Measurements from ENCODE around the gene C3orf38.
"Not testable (repeated sequence)": the region's sequence is repeated elsewhere in the genome, so short reads cannot be mapped to it uniquely, and the experiment has no call there.

C3orf38 gene

GRCh38 chr3:88151358-88151757 lies 1.6 kb downstream of the C3orf38 start:
- DNase-seq (ENCODE audit: low read depth, low spot score), result no peak
- no peak overlapping the region for H3K27ac ChIP-seq

DNA sequence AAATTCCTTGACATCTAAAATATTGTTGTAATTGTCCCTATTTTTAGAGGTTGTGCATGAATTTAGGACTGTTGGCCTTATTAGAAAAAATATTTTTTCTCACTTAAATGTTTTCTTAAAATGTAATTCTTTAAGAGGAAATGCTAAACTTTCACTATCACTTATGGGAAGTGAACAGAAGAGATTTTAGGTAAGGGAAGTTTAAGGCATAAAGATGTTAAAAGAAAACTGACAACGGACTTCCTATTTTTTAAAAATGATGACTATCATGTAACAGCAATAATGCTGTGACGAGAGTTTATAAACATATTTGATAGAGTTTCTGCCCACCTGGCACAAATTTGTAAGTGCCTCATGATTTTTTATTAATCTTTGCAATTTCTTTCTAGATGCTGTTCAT lies 3.1 kb downstream of the C3orf38 start:
- no peak for DNase-seq (ENCODE audit: low read depth, low spot score)
- H3K27ac ChIP-seq, result no peak overlapping the region

DNA sequence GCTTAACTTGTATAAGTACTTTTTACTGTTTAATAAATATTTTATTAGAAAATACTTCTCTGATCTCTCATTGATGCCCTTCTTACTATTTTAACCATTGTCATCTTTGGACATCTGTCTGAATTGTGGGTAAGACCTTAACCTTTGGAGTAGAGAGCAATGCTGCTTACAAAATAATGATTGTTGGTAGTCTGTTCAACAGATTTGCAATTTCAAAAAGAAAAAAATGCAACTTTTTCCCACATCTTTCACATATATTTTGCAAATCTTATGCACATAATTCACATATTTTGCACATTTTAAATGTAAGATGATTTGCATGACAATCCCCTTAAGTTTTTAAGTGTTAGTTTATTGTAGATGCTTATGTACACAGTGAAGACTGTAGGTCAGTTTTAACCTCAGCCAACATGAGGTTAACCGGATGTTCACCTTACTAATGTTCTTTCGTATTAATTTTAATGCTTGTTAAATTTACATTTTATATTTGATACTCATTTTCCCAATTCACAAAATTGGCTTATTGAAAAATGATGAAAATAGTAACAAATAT lies 16.7 kb downstream of the C3orf38 start:
- no peak for DNase-seq (ENCODE audit: low read depth, low spot score)
- H3K27ac ChIP-seq, result no peak overlapping the region

DNA sequence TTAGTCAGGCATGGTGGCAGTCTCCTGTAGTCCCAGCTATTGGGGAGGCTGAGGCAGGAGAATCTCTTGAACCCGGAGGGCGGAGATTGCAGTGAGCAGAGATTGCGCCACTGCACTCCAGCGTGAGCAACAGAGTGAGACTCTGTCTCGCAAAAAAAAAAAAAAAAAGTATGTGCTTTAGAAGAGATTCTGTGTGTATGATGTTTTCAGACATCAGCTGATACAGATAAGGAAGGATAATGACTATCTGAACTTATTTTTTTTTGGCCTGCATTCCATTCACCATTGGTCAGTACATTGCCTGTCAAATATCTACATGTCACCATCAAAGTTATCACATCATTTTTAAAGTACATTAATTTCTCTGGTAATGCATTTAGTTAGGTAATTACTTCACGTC lies 17.4 kb downstream of the C3orf38 start:
- no peak for DNase-seq (ENCODE audit: low read depth, low spot score)
- H3K27ac ChIP-seq, result no peak overlapping the region

- H3K27ac ChIP-seq, result no peak overlapping the region
- no peak for DNase-seq (ENCODE audit: low read depth, low spot score)
Observed at GRCh38 chr3:88167704-88168103, 17.9 kb downstream of the C3orf38 start.

DNA sequence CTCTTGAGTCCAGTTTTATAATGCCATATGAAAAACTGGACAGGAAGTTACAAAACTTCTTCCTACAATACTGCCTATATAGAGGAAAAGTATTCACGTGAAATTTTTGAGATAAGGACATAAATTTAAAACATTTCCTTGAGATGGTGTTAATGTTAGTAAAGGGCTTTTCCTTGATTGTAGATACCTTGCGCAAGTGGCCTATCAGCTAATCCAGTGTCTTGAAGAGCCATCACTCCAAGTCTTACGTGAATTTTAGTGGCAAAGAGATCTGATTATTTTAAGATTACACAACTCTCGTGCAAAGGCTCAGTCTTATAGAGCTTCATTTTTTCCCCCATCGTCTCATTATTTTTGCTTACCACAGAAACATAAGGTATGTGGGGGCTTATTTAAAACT lies 18.4 kb downstream of the C3orf38 start:
- DNase-seq (ENCODE audit: low read depth, low spot score), result no peak
- H3K27ac ChIP-seq, result no peak overlapping the region

GRCh38 chr3:88180398-88180999 lies 30.7 kb downstream of the C3orf38 start:
- H3K27ac ChIP-seq, result no peak overlapping the region
- DNase-seq (ENCODE audit: low read depth, low spot score), result no peak

- not testable (repeated sequence) for H3K27ac ChIP-seq; DNase-seq (ENCODE audit: low read depth, low spot score)
Observed at GRCh38 chr3:88182165-88182918, 32.6 kb downstream of the C3orf38 start.

GRCh38 chr3:88188436-88188835 lies 38.7 kb downstream of the C3orf38 start:
- DNase-seq (ENCODE audit: low read depth, low spot score), result no peak

DNA sequence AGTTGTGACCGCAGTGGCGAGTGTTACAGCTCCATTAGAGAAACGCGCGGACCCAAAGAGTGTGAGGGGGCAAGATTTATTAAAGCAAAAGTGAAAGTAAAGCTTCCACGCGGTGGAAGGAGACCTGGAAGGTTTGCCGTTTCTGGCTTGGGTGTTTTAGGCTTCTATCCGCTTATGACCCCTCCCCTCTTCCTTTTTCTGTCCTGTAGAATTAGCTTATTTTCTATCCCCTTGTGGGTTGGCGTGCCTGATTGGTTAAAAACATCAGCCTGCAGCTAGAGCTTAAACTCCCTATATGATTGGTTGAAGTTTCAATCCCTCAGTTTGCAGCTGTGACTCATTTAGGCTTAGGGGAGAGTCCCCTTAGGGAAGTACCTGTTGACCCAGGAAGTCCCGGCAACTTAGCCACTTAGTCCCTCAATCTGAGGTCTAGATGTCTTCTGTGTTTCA lies 39.6 kb downstream of the C3orf38 start:
- H3K27ac ChIP-seq, result no peak overlapping the region
- no peak for DNase-seq (ENCODE audit: low read depth, low spot score)

More at GRCh38 chr3:88188436-88188835, 38.7 kb downstream of the C3orf38 start:
- no peak overlapping the region for H3K27ac ChIP-seq

- H3K27ac ChIP-seq, result no peak overlapping the region
- no peak for DNase-seq (ENCODE audit: low read depth, low spot score)
Observed at GRCh38 chr3:88191872-88192409, 42.2 kb downstream of the C3orf38 start.

GRCh38 chr3:88192631-88193030 lies 42.9 kb downstream of the C3orf38 start:
- no peak overlapping the region for H3K27ac ChIP-seq
- DNase-seq (ENCODE audit: low read depth, low spot score), result no peak

GRCh38 chr3:88195951-88196434 lies 46.2 kb downstream of the C3orf38 start:
- H3K27ac ChIP-seq, result peak overlapping the region; percentile 26
- no peak for DNase-seq (ENCODE audit: low read depth, low spot score)

- no peak overlapping the region for H3K27ac ChIP-seq
- no peak for DNase-seq (ENCODE audit: low read depth, low spot score)
Observed at GRCh38 chr3:88198121-88198520, 48.4 kb downstream of the C3orf38 start.

DNA sequence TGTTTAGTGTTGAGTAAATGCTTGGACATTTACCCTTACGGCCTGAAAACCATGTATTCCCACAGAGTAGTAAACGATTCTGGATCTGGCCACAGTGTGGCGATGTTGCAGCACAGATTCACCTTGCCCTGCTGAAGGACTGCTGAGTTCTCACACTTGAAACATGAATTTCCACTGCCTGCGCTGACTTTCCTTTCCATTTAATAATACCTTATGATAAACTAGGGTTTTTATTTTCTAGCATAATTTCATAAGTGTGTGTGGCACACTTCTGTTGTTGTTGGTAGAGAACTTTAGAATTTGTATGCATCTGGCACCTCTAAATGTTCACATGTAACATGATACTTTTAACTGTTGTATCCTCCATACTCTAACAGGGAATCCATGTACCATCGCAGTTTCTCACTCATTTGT lies 53.9 kb downstream of the C3orf38 start:
- DNase-seq (ENCODE audit: low read depth, low spot score), result no peak
- no peak overlapping the region for H3K27ac ChIP-seq

Data from epithelial cell of prostate (primary cell).